GM23248 (cell line): ENCODE measurements around the gene C3orf85. TPM values are rescaled to one million over a fixed set of nuclear protein-coding genes. Genes with fewer than 3 reads are reported as not detected.

Experiments used
- DNase-seq: peaks from one replicate; pipeline ENCODE4 v3.0.0-alpha.2; 2015
- H2AFZ ChIP-seq: fragments of 200-600 bp; sonication (generic); 2 replicates; pipeline ENCODE4 v1.6.1; 2016; ENCODE audit warnings: antibody characterized with exemption
- H3F3A ChIP-seq: fragments of 200-600 bp; sonication (generic); 2 replicates; pipeline ENCODE4 v1.6.1; 2016; ENCODE audit warnings: mild to moderate bottlenecking, antibody characterized with exemption, mixed run types; ENCODE audit not compliant: insufficient read depth
- H3K27ac ChIP-seq: fragments of 200-600 bp; sonication (generic); 2 replicates; pipeline ENCODE4 v1.5.1; 2016; ENCODE audit warnings: mild to moderate bottlenecking
- H3K27me3 ChIP-seq: fragments of 200-600 bp; sonication (generic); replicated peaks from 2 replicates; pipeline ENCODE4 v1.6.1; 2016; ENCODE audit warnings: mild to moderate bottlenecking; ENCODE audit not compliant: insufficient read depth
- H3K36me3 ChIP-seq: fragments of 200-600 bp; sonication (generic); 2 replicates; pipeline ENCODE4 v1.6.1; 2016; ENCODE audit warnings: low read depth, mild to moderate bottlenecking
- H3K4me1 ChIP-seq: fragments of 200-600 bp; sonication (generic); 2 replicates; pipeline ENCODE4 v1.6.1; 2016; ENCODE audit warnings: mild to moderate bottlenecking; ENCODE audit not compliant: insufficient read depth
- H3K4me2 ChIP-seq: fragments of 200-600 bp; sonication (generic); one replicate; pipeline ENCODE4 v1.6.1; 2016; ENCODE audit warnings: mild to moderate bottlenecking; ENCODE audit not compliant: unreplicated experiment
- H3K4me3 ChIP-seq: fragments of 200-600 bp; sonication (generic); 2 replicates; pipeline ENCODE4 v1.5.1; 2016; ENCODE audit warnings: mild to moderate bottlenecking
- H3K79me2 ChIP-seq: fragments of 200-600 bp; sonication (generic); 2 replicates; pipeline ENCODE4 v1.6.1; 2016; ENCODE audit warnings: mild to moderate bottlenecking; ENCODE audit not compliant: insufficient read depth
- H3K9ac ChIP-seq: fragments of 200-600 bp; sonication (generic); 2 replicates; pipeline ENCODE4 v1.6.1; 2016; ENCODE audit warnings: mild to moderate bottlenecking
- H3K9me2 ChIP-seq: fragments of 200-600 bp; sonication (generic); 2 replicates; pipeline ENCODE4 v1.6.1; 2016; ENCODE audit warnings: mixed run types, mild to moderate bottlenecking, moderate library complexity; ENCODE audit not compliant: insufficient read depth
- H3K9me3 ChIP-seq: fragments of 200-600 bp; sonication (generic); one replicate; pipeline ENCODE4 v1.6.1; 2017; ENCODE audit warnings: low read depth
- H4K20me1 ChIP-seq: fragments of 200-600 bp; sonication (generic); 2 replicates; pipeline ENCODE4 v1.6.0; 2016; ENCODE audit not compliant: insufficient read depth
- EZH2 ChIP-seq: fragments of 200-600 bp; sonication (generic); IDR thresholded peaks from 2 replicates; pipeline ENCODE4 v1.6.1; 2018; ENCODE audit warnings: antibody characterized with exemption, mild to moderate bottlenecking; ENCODE audit not compliant: insufficient read depth, poor library complexity, severe bottlenecking
- EZH2phosphoT487 ChIP-seq: fragments of 200-600 bp; sonication (generic); IDR thresholded peaks from 2 replicates; pipeline ENCODE4 v1.6.1; 2018; ENCODE audit warnings: antibody characterized with exemption, moderate library complexity, mild to moderate bottlenecking, low read depth; ENCODE audit not compliant: insufficient read depth
- WGBS, 2 experiments: methylation state at CpG; one replicate each; pipeline ENCODE4 v1.1.6; 2015 to 2017; ENCODE audit warnings: low lambda C conversion rate in 2 of 2, low coverage in 1 of 2; ENCODE audit errors: missing lambda C conversion rate in 2 of 2; 5-methylcytosine and 5-hydroxymethylcytosine counted together
- in situ Hi-C: fragments of 300-500 bp; cut with MboI; formaldehyde crosslinking; loops from 2 replicates; pipeline ENCODE4 v1.15.0; 2020
- polyA plus RNA-seq: library from polyadenylated mRNA; unstranded; fragments of >200 nt; fragmentation: Nextera tagmentation; extraction: Ambion mirVana; gene quantifications from 2 replicates; pipeline ENCODE4 v1.2.1, GENCODE V29; 2016
- total RNA-seq: library from RNA; depleted of rRNA; stranded (reverse); fragments of >200 nt; shearing (Covaris generic); gene quantifications from 2 replicates; pipeline ENCODE4 v1.2.3, GENCODE V29; 2014

Gene C3orf85
- total and polyA plus RNA-seq, 2 experiments from 2014 or later = not detected

GRCh38 chr3:109175411-109175810, 38.9 kb downstream of the C3orf85 start:
- no peak for DNase-seq
- in situ Hi-C loops = no loop called here
- 22 to 27% methylated on average over 3 of the region's 3 CpGs for WGBS, 2 experiments

GRCh38 chr3:109176726-109177125, 40.2 kb downstream of the C3orf85 start:
- Histone ChIP-seq H3K9me2 (no peaks in the 10 kb centered on the region), H3K79me2 (no peaks in the 10 kb centered on the region), H3K4me1 (no peaks in the 10 kb centered on the region), H3K36me3 (no peaks in the 10 kb centered on the region), H3K27me3 (no peaks in the 10 kb centered on the region), H4K20me1 (no peaks in the 10 kb centered on the region), H3K4me2 (no peak overlapping the region), H2AFZ (no peak overlapping the region), H3K4me3 (no peak overlapping the region), H3K9me3 (no peaks in the 10 kb centered on the region), H3K9ac (no peak overlapping the region), H3F3A (no peaks in the 10 kb centered on the region), H3K27ac (no peak overlapping the region)
- in situ Hi-C loops = no loop called here
- no peak for DNase-seq
- 33 to 40% methylated on average over 4 of the region's 4 CpGs for WGBS, 2 experiments
- TF ChIP-seq EZH2phosphoT487 (no peak), EZH2 (no peak)

More at GRCh38 chr3:109175411-109175810, 38.9 kb downstream of the C3orf85 start:
- no peaks in the 10 kb centered on the region for H4K20me1 ChIP-seq
- no peak overlapping the region for H3K27ac ChIP-seq
- TF ChIP-seq EZH2phosphoT487 (no peak), EZH2 (no peak)
- H3K9me3 ChIP-seq = no peaks in the 10 kb centered on the region
- no peaks in the 10 kb centered on the region for H3F3A ChIP-seq
- H3K27me3 ChIP-seq = no peaks in the 10 kb centered on the region
- H3K79me2 ChIP-seq = no peaks in the 10 kb centered on the region
- no peaks in the 10 kb centered on the region for H3K4me1 ChIP-seq
- H3K4me2 ChIP-seq = no peak overlapping the region
- H3K9me2 ChIP-seq = no peaks in the 10 kb centered on the region
- no peak overlapping the region for H3K9ac ChIP-seq
- H3K36me3 ChIP-seq = no peaks in the 10 kb centered on the region
- H3K4me3 ChIP-seq = no peak overlapping the region
- H2AFZ ChIP-seq = no peak overlapping the region

- Histone ChIP-seq H3K79me2 (no peaks in the 10 kb centered on the region), H2AFZ (no peak overlapping the region), H3K4me1 (no peaks in the 10 kb centered on the region), H3K36me3 (no peaks in the 10 kb centered on the region), H3K9me2 (no peaks in the 10 kb centered on the region), H3K4me2 (no peak overlapping the region), H3K9me3 (no peaks in the 10 kb centered on the region), H3K27me3 (no peaks in the 10 kb centered on the region), H3K27ac (no peak overlapping the region), H3K4me3 (no peak overlapping the region), H3K9ac (no peak overlapping the region), H3F3A (no peaks in the 10 kb centered on the region), H4K20me1 (no peaks in the 10 kb centered on the region)
- TF ChIP-seq EZH2 (no peak), EZH2phosphoT487 (no peak)
- DNase-seq = no peak
- WGBS, 2 experiments = 17 to 24% methylated on average over 5 of the region's 5 CpGs
- in situ Hi-C loops = no loop called here
These were observed 41.4 kb downstream of the C3orf85 start for GRCh38 chr3:109177908-109178307.

- Histone ChIP-seq H3F3A (no peaks in the 10 kb centered on the region), H2AFZ (no peak overlapping the region), H3K36me3 (no peaks in the 10 kb centered on the region), H3K9ac (no peak overlapping the region), H3K79me2 (no peaks in the 10 kb centered on the region), H4K20me1 (no peaks in the 10 kb centered on the region), H3K27me3 (no peaks in the 10 kb centered on the region), H3K4me3 (no peak overlapping the region), H3K27ac (no peak overlapping the region), H3K4me1 (no peaks in the 10 kb centered on the region), H3K9me2 (no peaks in the 10 kb centered on the region), H3K9me3 (no peaks in the 10 kb centered on the region), H3K4me2 (no peak overlapping the region)
- TF ChIP-seq EZH2 (no peak), EZH2phosphoT487 (no peak)
- no peak for DNase-seq
- WGBS, 2 experiments = 27 to 35% methylated on average over 1 of the region's 1 CpG
- in situ Hi-C loops = no loop called here
These were observed 42.2 kb downstream of the C3orf85 start for GRCh38 chr3:109178708-109179107.

GRCh38 chr3:109184726-109185125, 48.2 kb downstream of the C3orf85 start:
- no peaks in the 10 kb centered on the region for H3K9me3 ChIP-seq
- no peaks in the 10 kb centered on the region for H3F3A ChIP-seq
- H3K4me2 ChIP-seq = no peak overlapping the region
- H3K9ac ChIP-seq = no peak overlapping the region
- H3K4me1 ChIP-seq = no peaks in the 10 kb centered on the region
- no peak for TF ChIP-seq EZH2phosphoT487
- TF ChIP-seq EZH2 = no peak
- in situ Hi-C loops = no loop called here
- no peak overlapping the region for H2AFZ ChIP-seq
- DNase-seq = no peak
- H4K20me1 ChIP-seq = no peaks in the 10 kb centered on the region
- no peak overlapping the region for H3K27ac ChIP-seq
- H3K79me2 ChIP-seq = no peaks in the 10 kb centered on the region
- H3K27me3 ChIP-seq = no peaks in the 10 kb centered on the region
- H3K4me3 ChIP-seq = no peak overlapping the region
- no peaks in the 10 kb centered on the region for H3K36me3 ChIP-seq
- H3K9me2 ChIP-seq = no peaks in the 10 kb centered on the region
